Progenitor cell of endocrine pancreas (in vitro differentiated cells): ENCODE data around the gene DSCAML1. TPM values are rescaled to one million over a fixed set of nuclear protein-coding genes. Genes with fewer than 3 reads are reported as not detected.

Experiments used
- DNase-seq: peaks from one replicate; pipeline ENCODE4 v3.0.0; 2021; ENCODE audit warnings: low spot score; ENCODE audit not compliant: unreplicated experiment
- H3K27ac Mint-ChIP-seq: 2 replicates; pipeline ENCODE4 v1.8.0; 2021; ENCODE audit warnings: mild to moderate bottlenecking, moderate library complexity, mixed read lengths
- H3K27me3 Mint-ChIP-seq: 2 replicates; pipeline ENCODE4 v1.8.0; 2021; ENCODE audit warnings: mixed read lengths
- H3K36me3 Mint-ChIP-seq: 2 replicates; pipeline ENCODE4 v1.8.0; 2022; ENCODE audit warnings: mixed read lengths; ENCODE audit not compliant: insufficient read depth
- H3K4me1 Mint-ChIP-seq: 2 replicates; pipeline ENCODE4 v1.8.0; 2021; ENCODE audit warnings: low read depth, mixed read lengths
- H3K4me3 Mint-ChIP-seq: 2 replicates; pipeline ENCODE4 v1.8.0; 2021; ENCODE audit warnings: low read depth, mild to moderate bottlenecking, moderate library complexity, mixed read lengths
- H3K9me3 Mint-ChIP-seq: 2 replicates; pipeline ENCODE4 v1.8.0; 2021; ENCODE audit warnings: low read depth, mixed read lengths
- total RNA-seq: library from RNA; stranded (reverse); gene quantifications from 2 replicates; pipeline ENCODE4 v1.2.1, GENCODE V29; 2021
- TF ChIP-seq, protein P1 (sequence below): fragments of 200-600 bp; sonication (generic); IDR thresholded peaks from one replicate; pipeline ENCODE4 v1.5.0; 2021; ENCODE audit warnings: antibody characterized with exemption, mild to moderate bottlenecking; ENCODE audit not compliant: unreplicated experiment

DSCAML1 gene
- total RNA-seq, 1 donor from 2014 or later = 2.7 TPM

DNA sequence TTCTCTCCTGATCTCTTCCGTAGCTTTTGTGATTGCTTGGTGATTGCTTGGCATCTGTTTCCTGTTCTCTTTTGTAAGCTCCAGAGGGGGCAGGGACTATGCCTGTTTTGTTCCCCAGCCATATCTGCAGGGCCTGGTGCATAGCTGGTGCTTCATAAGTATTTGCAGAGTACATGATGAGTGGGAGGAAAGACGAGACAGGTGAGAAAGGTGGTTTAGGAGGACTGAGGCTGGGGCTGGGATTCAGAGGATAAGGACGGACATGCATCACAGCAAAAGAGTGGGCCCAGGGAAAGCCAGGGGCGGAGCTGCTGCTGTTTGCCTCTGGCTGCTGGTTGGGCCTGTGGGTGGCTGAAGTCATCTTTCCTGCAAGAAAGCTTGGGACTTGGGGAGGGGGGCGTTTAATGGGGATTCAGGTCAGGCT, 62.4 kb downstream of the DSCAML1 start:
- Mint-ChIP-seq H3K36me3 (no peaks in the 10 kb centered on the region), H3K4me1 (no peaks in the 10 kb centered on the region), H3K4me3 (no peak overlapping the region), H3K27me3 (peaks cover 30% of the 10 kb centered on the region), H3K27ac (no peak overlapping the region), H3K9me3 (no peaks in the 10 kb centered on the region)
- no peak for DNase-seq
- TF ChIP-seq, protein P1, sequence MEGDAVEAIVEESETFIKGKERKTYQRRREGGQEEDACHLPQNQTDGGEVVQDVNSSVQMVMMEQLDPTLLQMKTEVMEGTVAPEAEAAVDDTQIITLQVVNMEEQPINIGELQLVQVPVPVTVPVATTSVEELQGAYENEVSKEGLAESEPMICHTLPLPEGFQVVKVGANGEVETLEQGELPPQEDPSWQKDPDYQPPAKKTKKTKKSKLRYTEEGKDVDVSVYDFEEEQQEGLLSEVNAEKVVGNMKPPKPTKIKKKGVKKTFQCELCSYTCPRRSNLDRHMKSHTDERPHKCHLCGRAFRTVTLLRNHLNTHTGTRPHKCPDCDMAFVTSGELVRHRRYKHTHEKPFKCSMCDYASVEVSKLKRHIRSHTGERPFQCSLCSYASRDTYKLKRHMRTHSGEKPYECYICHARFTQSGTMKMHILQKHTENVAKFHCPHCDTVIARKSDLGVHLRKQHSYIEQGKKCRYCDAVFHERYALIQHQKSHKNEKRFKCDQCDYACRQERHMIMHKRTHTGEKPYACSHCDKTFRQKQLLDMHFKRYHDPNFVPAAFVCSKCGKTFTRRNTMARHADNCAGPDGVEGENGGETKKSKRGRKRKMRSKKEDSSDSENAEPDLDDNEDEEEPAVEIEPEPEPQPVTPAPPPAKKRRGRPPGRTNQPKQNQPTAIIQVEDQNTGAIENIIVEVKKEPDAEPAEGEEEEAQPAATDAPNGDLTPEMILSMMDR = no peak

DNA sequence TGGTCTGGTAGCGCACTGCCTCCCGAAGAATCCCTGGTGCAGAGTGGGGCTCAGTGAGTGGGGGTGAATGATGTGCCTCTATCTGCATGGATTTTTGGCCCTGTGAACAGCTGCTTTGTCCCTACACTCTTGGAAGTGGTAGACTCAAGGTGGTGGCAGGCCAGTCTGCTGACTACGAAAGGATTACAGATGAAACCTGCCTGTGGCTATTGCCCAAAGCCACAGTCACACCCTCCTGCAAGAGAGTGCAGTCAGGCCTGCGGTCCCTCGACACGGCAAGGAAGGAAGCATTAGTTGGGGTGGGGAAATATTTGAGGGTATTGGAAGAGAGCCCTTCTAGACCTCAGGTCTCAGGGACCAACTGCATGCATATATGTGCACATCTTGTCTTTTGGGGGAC, 63.7 kb downstream of the DSCAML1 start:
- peaks cover 23% of the 10 kb centered on the region for H3K27me3 Mint-ChIP-seq
- TF ChIP-seq, protein P1 = no peak
- DNase-seq = no peak
- no peaks in the 10 kb centered on the region for H3K36me3 Mint-ChIP-seq
- no peak overlapping the region for H3K4me3 Mint-ChIP-seq
- H3K4me1 Mint-ChIP-seq = no peaks in the 10 kb centered on the region
- H3K27ac Mint-ChIP-seq = no peak overlapping the region
- no peaks in the 10 kb centered on the region for H3K9me3 Mint-ChIP-seq

DNA sequence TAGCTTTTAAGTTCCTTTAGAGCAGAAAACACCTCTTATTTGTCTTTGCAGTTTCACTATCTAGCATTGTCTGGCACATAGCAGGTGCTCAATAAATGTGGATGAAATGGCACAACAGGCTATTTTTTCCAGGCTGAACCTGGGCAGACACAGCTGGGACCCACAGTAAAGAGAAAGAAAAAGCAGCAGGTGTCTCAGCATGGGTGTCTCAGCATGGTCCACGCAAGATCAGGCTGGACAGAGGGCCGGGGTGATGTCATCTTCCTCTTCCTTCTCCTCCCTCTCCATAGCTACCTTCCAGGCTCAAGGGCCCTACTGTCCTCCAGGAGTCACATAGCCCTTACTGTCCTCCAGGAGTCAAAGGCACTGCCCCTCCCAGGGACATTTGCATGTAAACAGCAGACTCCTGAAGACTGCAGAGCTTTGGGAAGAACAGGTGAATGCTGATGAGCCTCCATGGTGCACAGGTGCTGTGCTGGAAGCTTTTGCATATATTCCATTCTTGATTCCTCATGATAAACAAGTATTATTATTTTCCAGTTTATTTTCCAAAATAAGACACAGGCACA, 65.2 kb downstream of the DSCAML1 start:
- peaks cover 18% of the 10 kb centered on the region for H3K27me3 Mint-ChIP-seq
- H3K4me1 Mint-ChIP-seq = no peaks in the 10 kb centered on the region
- no peak overlapping the region for H3K4me3 Mint-ChIP-seq
- no peaks in the 10 kb centered on the region for H3K36me3 Mint-ChIP-seq
- H3K27ac Mint-ChIP-seq = no peak overlapping the region
- DNase-seq = no peak
- H3K9me3 Mint-ChIP-seq = peaks cover 3% of the 10 kb centered on the region
- TF ChIP-seq, protein P1 = no peak

DNA sequence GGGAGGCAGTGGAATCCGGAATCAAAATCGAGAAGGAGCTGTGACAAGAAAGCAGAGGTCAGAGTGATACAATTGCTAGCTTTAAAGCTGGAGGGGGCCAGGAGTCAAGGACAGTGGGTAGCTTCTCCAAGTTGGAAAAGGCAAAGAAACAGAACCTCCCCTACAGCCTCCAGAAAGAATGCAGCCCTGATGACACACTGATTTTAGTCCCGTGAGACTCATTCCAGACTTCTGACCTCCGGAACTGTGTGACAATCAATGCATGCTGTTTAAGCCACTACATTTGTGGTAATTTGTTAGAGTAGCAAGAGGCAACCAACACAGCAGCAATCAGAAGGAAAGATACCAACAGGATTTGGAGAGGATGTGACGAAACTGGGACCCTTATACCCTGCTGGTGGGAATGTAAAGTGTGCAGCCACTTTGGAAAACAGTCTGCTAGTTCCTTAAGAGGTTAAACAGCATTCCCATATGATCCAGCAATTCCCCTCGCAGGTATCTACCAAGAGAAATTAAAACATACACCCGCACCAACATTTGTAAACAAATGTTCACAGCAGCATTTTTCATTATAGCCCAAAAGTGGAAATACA, 66.7 kb downstream of the DSCAML1 start:
- H3K4me3 Mint-ChIP-seq = no peak overlapping the region
- TF ChIP-seq, protein P1 = peak; percentile 14
- H3K9me3 Mint-ChIP-seq = peaks cover 3% of the 10 kb centered on the region
- DNase-seq = no peak
- H3K4me1 Mint-ChIP-seq = no peaks in the 10 kb centered on the region
- H3K27me3 Mint-ChIP-seq = peaks cover 14% of the 10 kb centered on the region
- peak overlapping the region; percentile 65 for H3K27ac Mint-ChIP-seq
- no peaks in the 10 kb centered on the region for H3K36me3 Mint-ChIP-seq

DNA sequence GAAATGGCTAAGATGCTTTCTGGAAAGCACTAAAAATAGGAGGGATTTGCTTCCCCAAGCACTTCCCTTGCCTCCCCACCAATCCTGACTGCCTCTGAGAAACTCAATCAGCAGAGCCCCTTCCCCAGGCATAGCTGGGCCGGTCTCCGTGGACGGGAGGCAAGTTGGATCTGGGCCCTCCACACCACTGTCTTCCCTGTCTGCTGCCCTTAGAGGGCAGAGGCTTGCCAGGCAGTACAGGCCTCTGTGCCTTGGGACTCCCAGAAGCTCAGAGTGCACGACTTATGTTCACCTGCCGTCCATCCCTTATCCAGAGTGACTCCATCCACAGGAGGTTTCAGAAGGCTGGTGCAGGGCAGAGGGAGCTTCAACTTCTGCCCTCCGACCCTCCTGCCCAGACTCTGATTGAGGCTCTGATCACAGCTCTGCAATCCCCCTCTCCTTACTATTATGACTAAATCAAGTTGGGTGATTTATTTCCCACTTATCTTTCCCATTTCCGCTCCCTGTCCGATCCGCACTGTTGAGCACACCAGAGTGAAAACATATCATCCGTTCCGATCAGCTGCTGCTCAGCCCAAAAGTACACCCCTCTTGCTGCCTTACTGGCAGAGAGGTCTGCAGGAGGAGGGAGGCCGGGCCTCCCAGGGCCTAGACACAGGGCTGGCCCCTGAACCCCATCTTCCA, 71.8 kb downstream of the DSCAML1 start:
- H3K4me1 Mint-ChIP-seq = peaks cover 13% of the 10 kb centered on the region
- no peaks in the 10 kb centered on the region for H3K36me3 Mint-ChIP-seq
- H3K9me3 Mint-ChIP-seq = peaks cover 3% of the 10 kb centered on the region
- no peak overlapping the region for H3K4me3 Mint-ChIP-seq
- TF ChIP-seq, protein P1 = no peak
- no peak overlapping the region for H3K27ac Mint-ChIP-seq
- DNase-seq = no peak
- peaks cover 16% of the 10 kb centered on the region for H3K27me3 Mint-ChIP-seq
